Duodenal mucosa (tissue), 2 donors: ENCODE results near the gene PUSL1.

Source experiments
- H3K27ac ChIP-seq: one replicate; pipeline ENCODE4 v1.7.0; 2013; ENCODE audit warnings: low read depth, low read length
- H3K27me3 ChIP-seq, 2 donors: one replicate each; pipeline ENCODE4 v1.7.0; 2013; ENCODE audit warnings: low read length in 2 of 2, control low read depth in 1 of 2; ENCODE audit not compliant: insufficient read depth in 2 of 2, control insufficient read depth in 1 of 2
- H3K36me3 ChIP-seq, 2 donors: one replicate each; pipeline ENCODE4 v1.7.0; 2013; ENCODE audit warnings: low read length in 2 of 2, control low read depth in 1 of 2; ENCODE audit not compliant: insufficient read depth in 2 of 2, control insufficient read depth in 1 of 2
- H3K4me1 ChIP-seq, 2 donors: one replicate each; pipeline ENCODE4 v1.7.0; 2013; ENCODE audit warnings: low read length in 2 of 2, control low read depth in 1 of 2; ENCODE audit not compliant: insufficient read depth in 2 of 2, control insufficient read depth in 1 of 2
- H3K4me3 ChIP-seq, 2 donors: one replicate each; pipeline ENCODE4 v1.7.0; 2013; ENCODE audit warnings: low read length in 2 of 2, low read depth in 1 of 2
- H3K9ac ChIP-seq, 2 donors: one replicate each; pipeline ENCODE4 v1.7.0; 2013; ENCODE audit warnings: low read length in 2 of 2, low read depth in 1 of 2
- H3K9me3 ChIP-seq, 2 donors: one replicate each; pipeline ENCODE4 v1.7.0; 2013; ENCODE audit warnings: low read length in 2 of 2, control low read depth in 1 of 2; ENCODE audit not compliant: control insufficient read depth in 1 of 2

PUSL1 gene

DNA sequence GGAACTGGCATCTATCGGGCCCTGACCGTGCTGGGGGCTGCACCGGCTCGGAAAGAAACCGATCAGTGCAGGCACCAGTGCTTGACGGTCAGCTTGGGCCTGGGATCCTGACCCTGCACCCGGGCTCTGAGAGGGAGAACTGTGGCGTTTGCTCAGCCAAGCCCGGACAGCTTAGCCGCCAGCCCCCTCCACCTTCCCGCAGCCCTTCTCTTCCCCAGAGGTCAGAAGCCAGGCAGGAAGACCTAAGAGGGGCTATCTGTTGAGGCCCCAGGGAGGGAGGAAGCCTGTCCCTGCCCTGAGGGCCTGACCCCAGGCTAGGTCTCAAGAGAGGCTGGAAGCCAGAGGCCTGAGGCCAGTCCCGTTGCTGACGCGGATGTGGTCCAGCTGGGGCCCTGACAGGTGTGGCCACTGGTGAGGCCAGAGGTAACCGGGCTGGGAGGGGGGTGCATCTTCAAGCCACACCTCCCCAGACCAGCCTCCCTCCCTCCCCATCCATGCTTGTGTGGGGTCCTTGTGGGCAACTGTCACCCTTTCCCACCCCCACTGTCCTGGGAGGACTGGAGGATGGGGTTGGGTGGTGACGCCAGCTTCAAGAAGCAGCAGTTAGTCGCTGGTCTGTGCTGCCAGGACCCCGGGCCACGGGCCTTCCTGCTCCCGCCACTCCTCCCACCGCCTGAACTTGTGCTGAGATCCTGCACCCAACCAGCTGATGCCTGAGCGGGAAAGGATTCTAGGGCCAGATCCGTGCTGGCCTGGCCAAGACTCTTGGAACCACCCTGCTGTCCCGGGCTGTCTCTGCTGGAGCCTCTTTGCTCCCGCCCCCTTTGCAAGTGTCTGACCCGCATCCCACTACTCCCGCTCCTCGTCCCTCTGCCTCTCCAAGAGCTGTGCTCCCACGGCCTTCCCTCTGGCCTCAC is 43.4 kb downstream of the PUSL1 start:
- H3K27me3 ChIP-seq: peaks cover 18 to 29% of the 10 kb centered on the region in 2 donors
- H3K4me3 ChIP-seq: no peak overlapping the region
- H3K27ac ChIP-seq: peak overlapping the region; percentile 10
- no peaks in the 10 kb centered on the region for H3K9me3 ChIP-seq
- no peaks in the 10 kb centered on the region for H3K36me3 ChIP-seq
- H3K4me1 ChIP-seq: peaks cover 22 to 27% of the 10 kb centered on the region in 2 donors
- no peak overlapping the region for H3K9ac ChIP-seq

DNA sequence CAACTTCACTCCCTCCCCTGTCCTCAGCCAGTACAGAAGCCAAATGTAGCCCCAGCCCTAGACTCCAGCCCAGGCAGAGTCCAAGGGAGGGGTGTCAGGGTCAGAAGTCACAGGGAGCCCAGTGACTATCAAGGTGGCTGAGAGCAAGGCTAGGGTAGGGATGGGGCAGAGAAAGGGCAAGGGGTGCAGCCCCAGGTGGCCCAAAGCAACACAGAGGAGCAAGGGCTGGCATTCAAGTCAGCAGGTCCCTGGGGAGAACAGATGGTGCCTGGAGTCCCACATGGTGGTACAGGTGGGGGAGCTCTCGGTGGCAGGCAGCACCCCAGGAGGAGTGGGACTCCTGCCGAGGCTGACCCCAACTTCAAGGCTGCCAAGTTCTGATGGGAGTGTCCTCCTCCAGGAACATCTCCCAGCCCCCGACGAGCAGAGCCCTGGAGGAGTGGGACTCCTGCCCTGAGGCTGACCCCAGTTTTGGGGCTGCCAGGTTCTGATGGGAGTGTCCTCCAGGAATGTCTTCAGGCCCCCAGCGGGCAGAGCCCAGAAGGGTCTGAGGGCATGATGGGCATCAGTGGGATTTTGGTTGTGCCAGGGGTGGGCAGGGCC is 44.5 kb downstream of the PUSL1 start:
- peaks cover 11 to 19% of the 10 kb centered on the region in 2 donors for H3K4me1 ChIP-seq
- H3K4me3 ChIP-seq: no peak overlapping the region
- H3K27me3 ChIP-seq: peaks cover 21 to 34% of the 10 kb centered on the region in 2 donors
- H3K36me3 ChIP-seq: no peaks in the 10 kb centered on the region
- no peaks in the 10 kb centered on the region for H3K9me3 ChIP-seq
- H3K27ac ChIP-seq: no peak overlapping the region
- H3K9ac ChIP-seq: no peak overlapping the region

DNA sequence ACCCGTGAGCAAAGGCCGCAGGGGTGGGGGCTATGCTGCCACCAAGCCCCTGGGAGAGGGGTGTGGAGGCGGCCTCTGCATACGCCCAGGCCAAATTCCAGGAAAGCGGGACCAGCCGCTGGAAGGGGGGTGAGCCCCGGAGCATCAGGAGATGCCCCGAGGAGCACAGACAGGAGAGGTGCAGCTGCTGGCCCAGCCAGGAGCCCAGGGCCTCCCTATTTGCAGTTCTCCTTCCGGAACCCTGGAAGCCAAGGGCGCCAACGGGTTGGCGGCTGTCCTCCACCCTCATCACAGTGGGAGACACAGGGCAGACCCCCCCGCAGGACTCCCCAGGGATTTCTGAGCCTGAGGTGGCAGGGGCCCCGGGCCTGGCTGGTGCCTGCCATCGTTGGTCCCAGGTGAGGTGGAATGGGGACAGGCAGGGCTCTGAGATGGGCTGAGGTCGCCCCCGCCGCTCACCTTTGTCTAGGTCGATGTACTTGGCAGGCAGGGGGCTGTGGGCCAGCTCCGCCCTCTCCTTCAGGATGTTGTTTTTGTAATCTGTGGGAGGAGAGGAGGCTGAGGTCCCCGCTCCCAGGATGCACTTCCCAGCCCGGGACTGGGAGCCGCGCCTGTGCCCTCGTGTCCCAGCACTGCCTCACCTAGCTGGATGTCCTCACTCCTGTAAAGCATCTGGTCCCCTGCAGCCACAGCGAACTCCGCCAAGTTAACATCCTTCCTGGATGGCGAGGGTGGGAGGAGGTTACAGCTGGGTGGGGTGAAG is 45.2 kb downstream of the PUSL1 start:
- Histone ChIP-seq H3K9ac (no peak overlapping the region), H3K27me3 (peaks cover 28 to 40% of the 10 kb centered on the region in 2 donors), H3K4me3 (no peak overlapping the region), H3K36me3 (no peaks in the 10 kb centered on the region), H3K4me1 (peaks cover 12 to 14% of the 10 kb centered on the region in 2 donors), H3K9me3 (no peaks in the 10 kb centered on the region), H3K27ac (no peak overlapping the region)

DNA sequence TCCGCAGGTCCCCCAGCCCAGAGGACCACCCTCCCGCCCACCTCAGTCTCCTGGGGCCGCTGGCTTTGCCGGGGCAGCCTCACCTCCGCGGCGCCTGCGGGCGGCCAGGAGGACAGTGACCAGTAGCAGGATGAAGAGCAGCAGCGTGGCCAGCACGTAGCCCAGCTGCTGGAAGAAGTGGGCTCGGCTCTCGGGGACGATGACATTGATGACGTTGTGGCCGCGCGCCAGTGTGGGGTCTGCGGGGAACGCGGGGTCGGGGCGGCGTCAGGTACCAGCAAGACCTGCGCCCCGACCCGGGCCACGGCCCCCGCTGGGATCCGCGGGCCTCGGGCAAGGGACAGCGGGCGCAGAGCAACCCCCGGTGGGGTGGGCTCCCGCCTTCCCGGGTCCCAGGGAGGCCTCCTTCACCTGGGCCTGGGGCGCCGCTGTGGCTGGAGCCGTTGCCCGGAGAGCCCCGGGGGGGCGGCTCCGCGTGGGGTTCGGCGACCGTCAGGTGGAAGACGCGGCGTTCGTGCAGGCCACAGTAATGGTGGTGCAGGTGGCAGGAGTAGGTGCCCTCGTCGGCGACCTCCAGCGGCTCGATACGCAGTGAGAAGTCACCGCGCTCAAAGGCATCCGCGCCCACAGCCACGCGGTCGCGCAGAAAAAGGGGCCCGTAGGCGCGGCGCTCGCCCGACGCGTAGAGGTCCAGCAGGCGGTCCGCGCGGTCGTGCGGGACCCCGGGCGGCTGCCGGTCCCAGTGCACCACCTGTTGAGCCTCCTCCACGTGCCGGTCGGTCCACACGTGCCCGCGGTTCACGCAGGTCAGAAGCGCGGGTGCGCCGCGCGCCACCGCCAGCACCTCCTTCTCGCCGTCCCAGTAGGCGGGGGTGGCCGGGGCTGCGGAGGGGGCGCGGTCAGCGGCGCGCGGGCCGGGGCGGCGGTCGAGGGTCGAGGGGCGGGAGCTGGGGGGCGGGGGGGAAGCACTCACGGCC is 46.2 kb downstream of the PUSL1 start:
- Histone ChIP-seq H3K4me3 (no peak overlapping the region), H3K4me1 (peaks cover 19% of the 10 kb centered on the region in 2 donors), H3K36me3 (no peaks in the 10 kb centered on the region), H3K9me3 (no peaks in the 10 kb centered on the region), H3K9ac (no peak overlapping the region), H3K27me3 (peaks cover 34 to 44% of the 10 kb centered on the region in 2 donors), H3K27ac (no peak overlapping the region)

DNA sequence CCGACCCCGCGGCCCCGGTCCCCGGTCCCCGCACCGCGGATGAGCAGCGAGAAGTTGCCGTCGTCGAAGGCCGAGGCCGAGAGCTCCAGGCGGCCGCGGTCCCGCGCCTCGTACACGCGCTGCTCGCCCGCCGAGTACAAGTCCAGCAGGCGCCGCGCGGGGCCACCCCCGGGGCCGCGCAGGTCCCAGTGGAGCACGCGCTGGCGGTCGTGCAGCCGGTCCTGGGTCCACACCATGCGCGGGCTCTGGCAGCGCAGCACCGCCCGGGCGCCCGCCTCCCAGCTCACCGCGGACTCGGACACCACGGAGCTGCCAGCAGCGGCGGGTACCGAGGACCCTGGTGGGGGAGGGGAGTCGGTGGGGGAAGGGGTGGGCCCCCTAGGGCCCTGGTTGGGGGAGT is 47.0 kb downstream of the PUSL1 start:
- H3K9me3 ChIP-seq: no peaks in the 10 kb centered on the region
- no peak overlapping the region for H3K9ac ChIP-seq
- H3K4me1 ChIP-seq: peaks cover 19% of the 10 kb centered on the region in 2 donors
- no peaks in the 10 kb centered on the region for H3K36me3 ChIP-seq
- H3K4me3 ChIP-seq: no peak overlapping the region
- peaks cover 34 to 44% of the 10 kb centered on the region in 2 donors for H3K27me3 ChIP-seq
- no peak overlapping the region for H3K27ac ChIP-seq

DNA sequence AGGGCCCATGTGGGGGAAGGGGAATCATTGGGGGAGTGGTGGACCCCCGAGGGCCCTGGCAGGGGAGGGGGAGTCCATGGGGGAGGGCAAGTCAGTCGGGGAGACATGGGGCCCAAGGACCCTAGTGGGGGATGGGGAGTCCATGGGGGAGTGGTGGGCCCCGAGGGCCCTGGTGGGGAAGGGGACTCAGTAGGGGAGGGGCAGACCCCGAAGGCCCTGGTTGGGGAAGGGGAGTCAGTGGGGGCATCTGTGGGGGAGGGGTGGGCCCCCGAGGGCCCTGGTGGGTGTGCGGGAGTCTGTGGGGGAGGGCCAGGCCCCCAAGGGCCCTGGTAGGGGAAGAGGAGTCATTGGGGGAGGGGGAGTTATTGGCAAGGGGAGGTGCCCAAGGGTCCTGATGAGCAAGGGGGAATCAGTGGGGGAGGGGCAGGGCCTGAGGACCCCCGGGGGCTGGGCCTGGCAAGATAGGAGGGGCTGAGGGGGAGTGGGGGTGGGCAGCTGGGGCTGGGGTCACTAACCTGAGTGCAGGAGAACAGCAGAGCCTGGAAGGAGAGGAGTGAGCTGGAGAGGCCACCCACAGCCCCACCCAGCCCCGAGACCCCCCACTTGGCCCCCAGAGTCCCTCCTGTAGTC is 47.9 kb downstream of the PUSL1 start:
- peak overlapping the region in 1 of 2 donors; percentile 35 for H3K4me3 ChIP-seq
- no peak overlapping the region for H3K27ac ChIP-seq
- peaks cover 19 to 26% of the 10 kb centered on the region in 2 donors for H3K4me1 ChIP-seq
- peaks cover 34 to 50% of the 10 kb centered on the region in 2 donors for H3K27me3 ChIP-seq
- H3K36me3 ChIP-seq: no peaks in the 10 kb centered on the region
- no peak overlapping the region for H3K9ac ChIP-seq
- H3K9me3 ChIP-seq: no peaks in the 10 kb centered on the region

DNA sequence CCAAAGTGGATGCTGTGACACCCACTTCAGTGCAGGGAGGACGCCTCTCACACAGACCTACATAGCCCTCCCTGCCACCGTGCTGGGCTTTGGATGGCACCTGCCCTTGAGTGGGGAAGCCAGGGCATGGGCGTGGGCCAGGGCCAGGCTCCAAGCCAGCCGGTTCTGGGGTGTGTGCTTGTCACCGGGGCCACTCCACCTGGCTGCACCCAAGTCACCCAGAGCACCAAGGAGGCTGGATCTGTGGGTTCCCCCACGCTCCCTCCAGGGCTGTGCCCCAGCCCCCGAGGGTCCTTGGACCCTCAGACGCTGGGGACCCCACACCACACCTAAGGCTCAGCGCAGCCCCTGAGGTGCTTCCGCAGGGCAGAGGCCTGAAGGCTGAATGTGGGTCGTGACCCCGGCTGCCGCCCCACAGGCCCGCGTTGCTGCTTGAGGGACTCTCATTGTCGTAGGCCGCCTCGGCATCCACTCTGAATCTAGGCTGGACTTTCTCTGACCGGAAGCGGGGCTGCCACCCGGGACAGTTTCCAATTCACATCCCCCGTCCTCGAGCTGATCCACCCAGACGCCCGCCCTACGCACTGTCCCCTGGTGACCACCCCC is 48.5 kb downstream of the PUSL1 start:
- Histone ChIP-seq H3K27me3 (peaks cover 34 to 48% of the 10 kb centered on the region in 2 donors), H3K36me3 (no peaks in the 10 kb centered on the region), H3K27ac (peak overlapping the region; percentile 32), H3K9me3 (no peaks in the 10 kb centered on the region), H3K4me1 (peaks cover 19 to 26% of the 10 kb centered on the region in 2 donors), H3K4me3 (peak overlapping the region; percentile 35 to 43), H3K9ac (no peak overlapping the region)

DNA sequence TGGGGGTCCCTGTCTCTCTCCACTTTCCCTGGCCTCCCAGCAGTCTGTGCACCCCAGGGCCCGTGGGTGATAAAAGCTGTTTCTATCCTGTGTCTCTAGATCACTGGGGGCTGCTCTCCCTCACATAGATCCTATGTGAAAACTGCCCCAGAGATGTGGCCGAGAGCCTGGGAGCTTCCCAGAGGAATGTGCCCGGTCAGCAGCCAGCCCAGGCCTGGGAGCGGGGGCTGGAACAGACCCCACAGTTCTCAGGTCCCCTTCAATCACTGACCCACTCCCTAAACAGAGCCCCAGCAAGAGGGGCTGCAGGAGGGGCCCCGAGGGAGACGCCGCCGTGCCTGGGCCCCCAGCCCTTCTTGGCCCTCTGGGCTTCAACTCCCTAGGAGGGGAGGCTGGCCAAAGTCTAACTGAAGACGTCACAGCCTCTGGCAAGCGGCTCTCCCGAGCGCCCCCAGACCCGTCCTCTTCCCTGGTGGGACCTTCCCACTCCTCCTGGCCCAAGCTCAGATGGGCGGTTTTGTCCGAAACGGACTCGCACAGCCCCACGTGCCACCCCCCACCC is 49.6 kb downstream of the PUSL1 start:
- Histone ChIP-seq H3K27me3 (peaks cover 29 to 40% of the 10 kb centered on the region in 2 donors), H3K36me3 (no peaks in the 10 kb centered on the region), H3K4me3 (peak overlapping the region; percentile 43 to 61)

More for the DNA sequence above, 49.6 kb downstream of the PUSL1 start:
- Histone ChIP-seq H3K9me3 (no peaks in the 10 kb centered on the region), H3K9ac (peak overlapping the region in 1 of 2 donors; percentile 15), H3K27ac (peak overlapping the region; percentile 73), H3K4me1 (peaks cover 13 to 21% of the 10 kb centered on the region in 2 donors)
